HS-5 (cell line): ENCODE results near the gene HSPA4L.
A peak's percentile ranks its signal among the peaks of the same experiment; 100 is the strongest.

Experiments used
- DNase-seq: peaks from one replicate; pipeline ENCODE4 v3.0.0-alpha.2; 2012; ENCODE audit warnings: low read depth

HSPA4L gene

DNA sequence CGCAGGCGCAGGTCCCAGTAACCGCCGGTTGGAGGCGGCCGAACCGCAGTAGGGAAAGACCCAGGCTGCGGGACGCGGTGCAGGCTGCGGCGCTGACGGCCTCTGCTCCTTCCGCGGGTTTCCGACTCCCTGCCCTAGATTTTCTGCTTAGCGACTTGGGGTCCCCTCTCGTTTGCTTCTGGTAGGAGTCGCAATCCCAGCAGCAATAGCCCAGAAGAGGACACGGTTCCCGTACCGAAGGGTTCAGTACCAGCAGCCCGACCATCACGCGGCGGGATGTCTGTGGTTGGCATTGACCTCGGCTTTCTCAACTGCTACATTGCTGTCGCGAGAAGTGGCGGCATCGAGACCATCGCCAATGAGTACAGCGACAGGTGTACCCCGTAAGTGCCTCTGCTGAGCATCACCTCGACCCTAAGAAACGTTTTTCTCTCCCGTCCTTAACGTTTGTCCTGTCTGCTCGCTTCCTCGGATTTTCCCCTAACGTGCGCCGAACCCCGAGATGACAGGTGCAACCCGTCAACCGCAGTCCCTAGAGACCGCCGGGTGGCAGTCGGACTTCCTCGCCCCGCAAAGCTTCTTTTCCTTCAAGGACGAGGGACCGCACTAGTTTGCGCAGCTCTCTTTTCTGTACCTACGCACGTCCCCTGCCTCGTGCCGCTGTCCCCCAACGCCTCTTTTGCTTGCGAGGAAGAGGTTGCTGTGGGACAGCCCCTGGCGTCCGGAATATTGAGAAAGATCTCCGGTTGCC lies at the start of gene HSPA4L:
Gene HSPA4L, plus strand, starts transcription at position 48 of the 751 bp plus-strand sequence. Its CDS starts 229 bp downstream, at position 277.
- no peak for DNase-seq

- peak; percentile 20 for DNase-seq
These were observed 49.3 kb upstream of the HSPA4L start for GRCh38 chr4:127732623-127733328.

GRCh38 chr4:127734976-127735375 lies 47.1 kb upstream of the HSPA4L start:
- no peak for DNase-seq

DNA sequence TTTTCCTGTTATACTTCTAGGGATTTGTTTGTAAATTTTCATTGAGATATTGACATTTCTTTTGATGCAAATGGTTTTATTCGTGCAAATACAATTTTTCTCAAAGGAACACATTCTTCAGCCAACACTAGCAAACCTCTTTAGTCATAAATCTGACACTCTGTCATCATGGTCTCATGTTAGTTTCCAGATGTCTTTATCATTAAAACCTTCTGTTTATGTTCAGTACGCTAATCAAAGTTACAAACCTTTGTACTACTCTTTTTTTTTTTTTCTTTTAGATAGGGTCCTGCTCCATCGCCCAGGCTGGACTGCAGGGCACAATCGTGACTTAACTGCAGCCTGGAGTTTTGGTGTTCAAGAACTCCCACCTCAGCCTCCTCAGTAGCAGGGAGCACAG lies 44.8 kb upstream of the HSPA4L start:
- DNase-seq: no peak

- DNase-seq: no peak
These were observed 40.9 kb upstream of the HSPA4L start for GRCh38 chr4:127741247-127741646.

GRCh38 chr4:127747883-127748282 lies 34.2 kb upstream of the HSPA4L start:
- no peak for DNase-seq

DNA sequence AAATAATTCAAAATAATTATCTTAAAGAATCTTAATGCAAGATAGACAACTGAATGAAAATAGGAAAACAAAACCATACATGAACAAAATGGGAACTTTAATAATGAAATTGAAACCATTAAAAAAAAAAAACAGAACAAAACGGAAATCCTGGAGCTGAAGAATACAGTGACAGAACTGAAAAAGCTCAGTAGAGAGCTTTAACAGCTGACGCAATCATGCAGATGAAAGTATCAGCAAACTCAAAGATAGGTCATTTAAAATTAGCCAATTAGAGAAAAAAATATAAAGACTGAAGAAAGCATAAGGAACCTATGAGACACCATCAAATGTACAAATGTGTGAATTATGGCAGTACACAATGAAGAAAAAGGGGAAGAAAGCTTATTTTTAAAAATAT lies 33.2 kb upstream of the HSPA4L start:
- DNase-seq: no peak

GRCh38 chr4:127756906-127757305 lies 25.2 kb upstream of the HSPA4L start:
- no peak for DNase-seq

DNA sequence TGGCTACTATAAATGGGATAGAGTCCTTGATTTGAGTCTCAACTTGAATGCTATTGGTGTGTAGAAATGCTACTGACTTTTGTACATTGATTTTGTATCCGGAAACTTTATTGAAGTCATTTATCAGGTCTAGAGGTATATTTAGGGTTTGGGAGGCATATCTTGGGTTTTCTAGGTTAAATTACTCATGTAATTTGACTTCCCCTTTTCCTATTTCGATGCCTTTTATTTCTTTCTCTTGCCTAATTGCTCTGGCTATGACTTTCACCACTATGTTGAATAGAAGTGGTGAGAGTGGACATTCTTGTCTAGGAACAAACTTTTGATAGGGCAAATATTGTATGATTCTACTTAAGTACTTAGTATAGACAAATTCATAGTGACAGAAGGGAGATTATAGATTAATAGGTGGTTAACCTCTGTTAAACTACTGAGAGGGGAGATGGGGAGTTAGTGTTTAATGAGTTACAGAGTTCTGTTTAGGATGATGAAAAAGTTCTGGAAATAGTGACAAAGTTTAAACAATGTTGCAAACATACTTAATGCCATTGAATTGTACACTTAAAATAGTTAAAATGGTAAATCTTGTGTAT lies 22.8 kb upstream of the HSPA4L start:
- DNase-seq: no peak

DNA sequence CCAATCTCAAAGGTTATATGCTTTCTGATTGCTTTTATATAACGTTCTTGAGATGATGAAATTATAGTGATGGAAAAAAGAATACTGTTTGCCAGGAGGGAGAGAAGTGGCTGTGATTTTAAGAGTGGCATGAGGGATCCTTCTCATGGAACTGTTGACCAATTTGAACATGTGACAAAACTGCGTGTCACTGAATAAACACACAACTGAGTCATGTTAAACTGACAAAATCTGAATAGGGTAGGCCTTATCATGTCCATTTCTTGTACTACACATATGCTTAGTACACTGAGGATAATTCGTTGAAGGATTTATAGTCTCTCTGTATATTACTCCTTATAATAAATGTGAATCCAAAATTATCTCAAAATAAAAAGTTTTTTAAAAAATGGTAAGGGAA lies 22.2 kb upstream of the HSPA4L start:
- DNase-seq: no peak

- no peak for DNase-seq
These were observed 10.4 kb upstream of the HSPA4L start for GRCh38 chr4:127771535-127772275.

DNA sequence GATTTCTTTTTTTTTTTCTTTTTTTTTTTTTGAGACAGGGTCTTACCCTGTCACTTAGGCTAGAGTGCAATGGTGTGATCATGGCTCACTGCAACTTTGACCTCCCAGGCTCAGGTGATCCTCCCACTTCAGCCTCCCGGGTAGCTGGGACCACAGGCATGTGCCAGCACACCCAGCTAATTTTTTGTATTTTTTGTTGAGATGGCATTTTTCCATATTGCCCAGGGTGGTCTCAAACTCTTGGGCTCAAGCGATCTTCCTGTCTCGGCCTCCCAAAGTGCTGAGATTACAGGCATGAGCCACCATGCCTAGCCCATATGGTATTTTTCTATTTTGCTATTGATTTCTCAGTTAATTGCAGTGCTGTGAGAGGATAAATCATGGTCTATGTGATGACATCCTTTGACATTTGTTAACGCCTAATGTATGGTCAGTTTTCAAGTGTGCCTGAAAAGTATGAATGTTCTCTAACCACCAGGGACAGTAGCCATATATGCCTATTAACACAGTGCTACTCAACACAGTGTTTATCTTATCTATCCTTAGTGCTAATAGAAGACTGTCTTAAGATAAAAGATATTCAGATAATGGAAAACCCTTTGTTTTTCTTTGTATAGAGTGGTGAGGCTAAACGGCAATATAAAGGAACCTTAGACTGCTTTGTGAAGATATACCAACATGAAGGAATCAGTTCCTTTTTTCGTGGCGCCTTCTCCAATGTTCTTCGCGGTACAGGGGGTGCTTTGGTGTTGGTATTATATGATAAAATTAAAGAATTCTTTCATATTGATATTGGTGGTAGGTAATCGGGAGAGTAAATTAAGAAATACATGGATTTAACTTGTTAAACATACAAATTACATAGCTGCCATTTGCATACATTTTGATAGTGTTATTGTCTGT lies 9.1 kb upstream of the HSPA4L start:
- no peak for DNase-seq

DNA sequence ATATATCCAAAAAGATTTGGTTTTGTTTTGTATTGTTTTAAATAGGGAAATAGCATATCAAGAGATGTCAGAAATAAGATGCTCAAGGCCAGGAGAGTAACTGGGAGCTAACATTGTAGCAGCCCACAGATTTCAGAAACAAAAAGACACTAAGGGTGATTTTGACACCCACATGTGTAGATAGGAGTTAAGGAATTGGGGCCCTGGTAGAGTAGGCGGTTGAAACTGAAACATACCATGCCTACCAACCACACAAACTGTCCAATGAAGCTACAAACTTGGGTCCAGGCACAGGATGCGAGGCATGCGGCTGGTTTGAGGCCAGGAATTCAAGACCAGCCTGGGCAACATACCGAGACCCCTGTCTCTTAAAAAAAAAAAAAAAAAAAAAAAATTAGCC lies 6.3 kb upstream of the HSPA4L start:
- DNase-seq: no peak

- no peak for DNase-seq
These were observed 5.5 kb upstream of the HSPA4L start for GRCh38 chr4:127776620-127777019.

- DNase-seq: no peak
These were observed 4.6 kb upstream of the HSPA4L start for GRCh38 chr4:127777487-127777886.

- no peak for DNase-seq
These were observed 4.0 kb upstream of the HSPA4L start for GRCh38 chr4:127778102-127778501.

GRCh38 chr4:127780598-127780997 lies 1.5 kb upstream of the HSPA4L start:
- DNase-seq: no peak

DNA sequence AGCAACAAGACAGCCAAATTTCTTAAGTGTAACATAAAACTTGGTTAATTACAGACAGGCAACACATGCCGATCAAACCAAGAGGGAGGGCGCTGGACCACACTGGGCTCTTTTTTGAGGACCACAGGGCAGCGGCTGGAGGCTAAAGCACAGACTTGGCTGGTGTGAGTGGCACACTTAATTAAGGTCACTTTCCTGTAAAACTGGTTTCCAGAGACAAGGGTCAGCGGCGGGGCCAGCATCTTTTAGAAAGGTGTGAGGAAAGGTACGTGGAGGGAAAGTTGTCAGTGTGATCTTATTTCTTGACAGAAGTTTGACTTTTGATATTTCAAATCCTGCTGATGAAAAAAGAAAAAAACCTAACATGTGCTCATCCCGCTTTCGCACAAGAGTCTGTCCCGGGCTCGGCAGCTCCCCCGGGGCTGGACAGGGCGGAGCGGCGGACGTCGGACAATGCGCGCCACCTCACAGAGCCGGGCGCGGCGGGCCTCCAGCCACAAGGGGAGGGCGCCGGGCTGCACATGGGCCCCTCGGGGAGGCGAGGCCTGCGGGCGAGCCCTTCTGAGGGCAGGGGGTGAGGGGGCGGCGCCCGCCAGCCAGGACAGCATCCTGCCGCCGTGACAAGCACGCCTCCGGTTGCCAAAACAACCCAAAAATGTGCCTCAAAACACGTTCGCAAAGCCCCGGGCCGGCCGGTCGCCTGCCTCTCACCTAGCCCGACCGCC lies 660 bp upstream of the HSPA4L start:
- DNase-seq: peak; percentile 41

- DNase-seq: peak; percentile 46
These were observed 172 bp upstream of the HSPA4L start for GRCh38 chr4:127782025-127782274.

GRCh38 chr4:127783026-127783769 lies 1.1 kb downstream of the HSPA4L start:
- no peak for DNase-seq
